Immature natural killer cell (primary cell): ENCODE measurements around the gene CDC14B. TPM values are rescaled to one million over a fixed set of nuclear protein-coding genes. Genes with fewer than 3 reads are reported as not detected.

Experiments
- DNase-seq, 3 donors: peaks; one replicate each; pipeline ENCODE4 v3.0.0; 2022; ENCODE audit warnings: mixed read lengths in 1 of 3
- H3K27ac Mint-ChIP-seq, 6 donors: one replicate each; pipeline ENCODE4 v1.8.0; 2020; ENCODE audit warnings: mixed read lengths in 6 of 6, mild to moderate bottlenecking in 5 of 6, inconsistent platforms in 4 of 6, moderate library complexity in 3 of 6
- H3K27me3 Mint-ChIP-seq, 3 donors: one replicate each; pipeline ENCODE4 v1.8.0; 2020 to 2021; ENCODE audit warnings: low read depth in 3 of 3, mild to moderate bottlenecking in 3 of 3, mixed read lengths in 3 of 3, moderate library complexity in 3 of 3, inconsistent platforms in 1 of 3
- H3K36me3 Mint-ChIP-seq, 3 donors: one replicate each; pipeline ENCODE4 v1.8.0; 2020; ENCODE audit warnings: mixed read lengths in 3 of 3, inconsistent platforms in 2 of 3, mild to moderate bottlenecking in 2 of 3
- H3K4me1 Mint-ChIP-seq, 2 donors: one replicate each; pipeline ENCODE4 v1.8.0; 2020; ENCODE audit warnings: inconsistent platforms in 2 of 2, mild to moderate bottlenecking in 2 of 2, mixed read lengths in 2 of 2, moderate library complexity in 1 of 2
- H3K4me3 Mint-ChIP-seq, 5 donors: one replicate each; pipeline ENCODE4 v1.8.0; 2020; ENCODE audit warnings: mild to moderate bottlenecking in 5 of 5, mixed read lengths in 5 of 5, inconsistent platforms in 3 of 5, moderate library complexity in 3 of 5
- H3K9me3 Mint-ChIP-seq, 6 donors: one replicate each; pipeline ENCODE4 v1.8.0; 2020; ENCODE audit warnings: mild to moderate bottlenecking in 6 of 6, mixed read lengths in 6 of 6, inconsistent platforms in 4 of 6, moderate library complexity in 3 of 6
- polyA plus RNA-seq, 3 donors: library from polyadenylated mRNA; unstranded; fragments of 300-500 nt; fragmentation: Illumina TruSeq; gene quantifications; one replicate each; pipeline ENCODE4 v1.2.3, GENCODE V29; 2021

Gene CDC14B
- polyA plus RNA-seq, 3 donors from 2014 or later: 2.7 to 4.3 (median 4.1) TPM

DNA sequence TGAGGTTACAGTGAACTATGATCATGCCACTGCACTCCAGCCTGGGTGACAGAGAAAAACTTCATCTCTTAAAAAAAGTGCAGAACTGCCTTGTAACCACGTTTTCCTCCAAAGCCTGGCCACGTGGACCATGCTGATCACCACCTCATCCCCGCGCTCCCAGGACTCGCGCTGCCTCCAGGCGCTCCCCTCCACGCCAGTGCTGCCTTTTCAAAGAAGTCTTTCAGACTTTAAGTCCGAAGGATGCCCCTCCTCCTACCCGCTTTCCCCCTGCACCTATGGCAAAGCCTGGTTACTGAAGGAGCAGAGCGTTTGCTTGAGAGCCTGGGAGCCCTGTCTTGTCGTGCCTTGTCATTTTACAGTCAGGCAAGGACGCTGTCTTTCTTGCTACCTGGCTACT, 125.9 kb downstream of the CDC14B start:
- Mint-ChIP-seq H3K27ac (no peak overlapping the region), H3K36me3 (peaks cover 0 to 25% (median 6%) of the 10 kb centered on the region in 3 donors), H3K9me3 (no peaks in the 10 kb centered on the region), H3K27me3 (peaks cover 0 to 2% (median 0%) of the 10 kb centered on the region in 3 donors), H3K4me1 (no peaks in the 10 kb centered on the region), H3K4me3 (no peak overlapping the region)
- no peak for DNase-seq

DNA sequence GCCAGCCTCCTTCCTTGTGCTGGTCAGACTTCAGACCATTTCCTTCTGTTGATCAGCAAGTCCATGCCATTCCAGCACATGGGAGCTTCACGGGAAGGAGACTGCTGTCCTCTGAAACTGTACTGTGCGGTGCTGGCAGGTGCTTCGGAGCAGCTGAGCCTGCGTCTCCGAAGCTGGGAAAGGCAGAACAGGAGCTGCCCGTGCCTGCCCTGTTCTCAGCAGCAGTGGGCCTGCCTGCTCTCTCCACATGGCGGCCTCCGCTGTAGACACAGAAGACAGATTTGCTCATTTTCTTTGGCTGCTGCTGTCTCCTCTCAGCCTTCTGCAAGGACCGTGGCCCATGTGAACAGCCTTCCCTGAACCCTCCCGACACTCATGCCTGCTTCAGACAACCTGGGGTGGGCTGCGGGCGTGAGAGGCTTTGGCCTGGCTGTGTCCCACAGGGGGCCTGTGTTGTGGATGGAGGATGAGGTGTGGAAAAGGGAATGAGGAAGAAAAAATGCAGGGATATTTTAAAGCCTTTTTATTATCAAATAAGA, 126.6 kb downstream of the CDC14B start:
- H3K36me3 Mint-ChIP-seq: peaks cover 7 to 32% (median 9%) of the 10 kb centered on the region in 3 donors
- no peaks in the 10 kb centered on the region for H3K9me3 Mint-ChIP-seq
- H3K4me3 Mint-ChIP-seq: no peak overlapping the region
- H3K27me3 Mint-ChIP-seq: peaks cover 0 to 2% (median 0%) of the 10 kb centered on the region in 3 donors
- no peaks in the 10 kb centered on the region for H3K4me1 Mint-ChIP-seq
- DNase-seq: no peak
- no peak overlapping the region for H3K27ac Mint-ChIP-seq

DNA sequence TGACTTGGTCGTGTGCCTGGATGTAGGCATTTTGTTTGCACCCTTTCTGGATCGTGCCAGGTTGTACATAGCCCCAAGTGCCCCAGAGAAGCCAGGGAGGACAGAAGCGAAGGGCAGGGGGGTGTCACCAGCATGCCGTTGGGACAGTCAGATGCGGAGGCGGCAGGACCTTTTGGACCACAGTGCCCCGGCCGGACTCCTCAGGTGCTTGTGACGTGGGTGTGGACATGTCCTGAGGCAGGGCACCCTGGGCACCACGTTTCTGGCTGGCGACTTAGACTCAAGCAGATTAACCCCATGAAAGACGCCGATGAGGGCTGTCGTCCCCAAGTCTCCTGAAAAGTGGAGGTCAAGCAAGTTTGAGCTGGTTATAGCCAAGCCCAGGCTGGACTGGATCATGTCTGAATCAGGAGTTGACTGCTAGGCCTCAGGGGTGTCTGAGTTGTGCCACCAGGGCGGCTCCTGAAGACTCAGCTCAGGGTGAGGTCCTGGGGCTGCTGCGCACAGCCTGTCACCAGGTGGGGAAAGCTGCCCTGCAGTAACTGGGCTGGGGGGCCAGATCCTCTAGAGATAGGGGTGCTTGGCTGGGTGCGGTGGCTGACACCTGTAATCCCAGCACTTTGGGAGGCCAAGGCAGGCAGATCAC, 127.6 kb downstream of the CDC14B start:
- H3K4me3 Mint-ChIP-seq: no peak overlapping the region
- no peaks in the 10 kb centered on the region for H3K9me3 Mint-ChIP-seq
- no peak for DNase-seq
- H3K27me3 Mint-ChIP-seq: no peaks in the 10 kb centered on the region
- no peak overlapping the region for H3K27ac Mint-ChIP-seq
- H3K4me1 Mint-ChIP-seq: no peaks in the 10 kb centered on the region
- H3K36me3 Mint-ChIP-seq: peaks cover 9 to 36% (median 9%) of the 10 kb centered on the region in 3 donors

DNA sequence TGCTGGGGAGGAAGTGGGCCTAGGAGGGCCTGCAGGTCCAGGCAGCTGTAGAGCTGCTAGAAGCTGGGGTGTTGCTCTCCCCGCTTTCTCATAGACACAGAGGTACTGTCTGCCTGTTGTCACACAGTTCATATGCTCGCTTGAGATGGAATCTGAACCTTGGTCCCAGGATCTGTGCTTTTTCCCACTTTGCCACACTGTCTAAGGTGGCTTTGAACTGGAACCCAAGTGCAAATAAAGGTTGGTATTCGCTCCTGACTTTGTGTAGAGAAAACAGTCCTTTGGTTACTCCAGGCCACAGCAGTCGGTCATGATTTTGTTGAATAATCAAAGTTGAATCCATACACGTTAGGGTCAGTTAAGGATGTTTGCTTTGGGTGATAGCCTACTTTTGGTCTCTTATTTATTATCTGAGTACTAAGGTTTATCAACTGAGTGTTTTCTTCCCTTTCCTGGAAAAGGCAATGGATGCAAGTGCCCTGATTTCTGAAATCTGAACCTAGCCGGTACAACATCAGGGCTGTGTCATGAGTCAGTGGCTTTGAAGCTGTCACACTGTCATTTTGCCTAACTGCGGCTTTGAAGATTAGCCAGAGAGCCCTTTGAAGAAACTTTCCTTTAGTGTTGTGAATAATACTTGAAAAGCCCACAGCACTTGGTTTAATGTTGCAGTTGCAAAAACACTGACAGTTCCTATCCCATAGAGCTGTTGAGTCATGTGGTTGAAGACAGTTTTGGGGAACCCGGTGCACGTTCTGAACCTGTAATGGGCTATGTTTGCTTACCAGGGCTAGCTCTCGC, 128.4 kb downstream of the CDC14B start:
- H3K36me3 Mint-ChIP-seq: peaks cover 9 to 36% (median 9%) of the 10 kb centered on the region in 3 donors
- H3K9me3 Mint-ChIP-seq: no peaks in the 10 kb centered on the region
- DNase-seq: no peak
- no peaks in the 10 kb centered on the region for H3K4me1 Mint-ChIP-seq
- H3K27me3 Mint-ChIP-seq: no peaks in the 10 kb centered on the region
- H3K4me3 Mint-ChIP-seq: no peak overlapping the region
- H3K27ac Mint-ChIP-seq: no peak overlapping the region

DNA sequence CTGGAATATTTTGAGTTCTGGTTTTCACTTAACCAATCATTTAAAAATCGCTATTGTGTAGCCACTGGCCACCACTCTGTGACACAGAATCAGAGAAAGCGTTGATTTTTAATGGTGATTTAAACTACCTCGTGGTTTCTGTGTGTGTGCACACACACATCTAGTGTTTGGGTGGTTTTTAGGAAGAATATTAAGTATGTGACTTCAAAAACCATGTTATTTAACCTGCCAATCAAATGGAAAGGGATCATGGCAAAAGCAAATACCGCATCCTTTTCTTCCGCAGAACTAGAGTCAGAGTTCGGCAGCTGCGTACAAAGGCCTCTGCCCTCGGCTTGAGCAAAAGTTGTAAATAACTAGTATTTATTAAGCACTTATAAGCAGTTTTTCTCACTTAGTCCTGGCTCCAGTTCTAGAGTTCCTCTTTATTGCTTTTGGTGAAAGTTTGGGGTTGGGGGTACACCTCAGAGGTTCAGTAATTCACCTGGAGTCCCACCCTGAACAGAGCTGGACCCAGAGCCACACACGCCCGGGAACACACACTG, 129.0 kb downstream of the CDC14B start:
- H3K27me3 Mint-ChIP-seq: no peaks in the 10 kb centered on the region
- no peak overlapping the region for H3K27ac Mint-ChIP-seq
- no peaks in the 10 kb centered on the region for H3K9me3 Mint-ChIP-seq
- H3K36me3 Mint-ChIP-seq: peaks cover 11 to 38% (median 12%) of the 10 kb centered on the region in 3 donors
- no peaks in the 10 kb centered on the region for H3K4me1 Mint-ChIP-seq
- no peak overlapping the region for H3K4me3 Mint-ChIP-seq
- no peak for DNase-seq

DNA sequence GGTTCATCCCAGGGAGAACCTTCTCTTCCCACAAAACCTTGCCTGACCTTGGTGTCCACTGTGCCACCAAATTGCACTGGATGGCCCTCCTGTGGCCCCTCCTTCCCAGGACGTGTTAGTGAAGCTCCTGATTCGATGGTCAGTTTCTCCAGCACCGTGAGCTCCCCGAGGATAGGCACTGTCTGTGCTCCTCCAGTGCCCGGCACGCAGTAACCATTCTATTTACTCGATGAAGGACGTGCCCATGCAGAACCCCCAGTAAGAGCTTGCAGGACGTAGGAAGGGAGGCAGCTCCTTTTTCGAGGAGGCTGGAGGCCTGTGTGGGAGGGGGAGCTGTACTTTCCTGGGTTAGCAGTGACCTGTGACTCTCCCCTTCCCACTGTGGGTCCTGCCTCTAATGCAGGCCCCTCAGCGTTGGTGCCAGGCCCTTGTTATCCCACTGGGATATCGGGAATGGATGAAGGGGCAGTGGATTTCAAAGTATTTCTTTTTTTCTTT, 130.1 kb downstream of the CDC14B start:
- Mint-ChIP-seq H3K27ac (no peak overlapping the region), H3K27me3 (no peaks in the 10 kb centered on the region), H3K4me3 (no peak overlapping the region), H3K4me1 (no peaks in the 10 kb centered on the region), H3K9me3 (no peaks in the 10 kb centered on the region), H3K36me3 (peaks cover 19 to 47% (median 20%) of the 10 kb centered on the region in 3 donors)
- no peak for DNase-seq

DNA sequence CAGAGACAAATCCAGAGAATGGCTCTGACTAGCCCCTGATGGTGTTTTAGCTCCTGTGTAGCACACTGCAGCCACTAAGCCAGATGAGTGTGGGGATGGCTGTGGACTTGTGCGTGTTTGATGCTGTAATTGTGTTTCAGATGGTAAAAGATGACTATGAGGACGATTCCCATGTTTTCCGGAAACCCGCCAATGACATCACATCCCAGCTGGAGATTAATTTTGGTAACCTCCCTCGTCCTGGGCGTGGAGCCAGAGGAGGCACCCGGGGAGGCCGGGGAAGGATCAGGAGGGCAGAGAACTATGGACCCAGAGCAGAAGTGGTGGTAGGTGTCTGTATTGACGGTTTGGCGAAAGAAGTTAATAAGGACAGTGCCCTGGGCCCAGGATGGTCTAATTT, 131.7 kb downstream of the CDC14B start:
- Mint-ChIP-seq H3K36me3 (peaks cover 29 to 55% (median 33%) of the 10 kb centered on the region in 3 donors), H3K4me1 (no peaks in the 10 kb centered on the region), H3K27me3 (peaks cover 0 to 1% (median 0%) of the 10 kb centered on the region in 3 donors), H3K27ac (no peak overlapping the region), H3K9me3 (no peaks in the 10 kb centered on the region), H3K4me3 (no peak overlapping the region)
- DNase-seq: no peak

DNA sequence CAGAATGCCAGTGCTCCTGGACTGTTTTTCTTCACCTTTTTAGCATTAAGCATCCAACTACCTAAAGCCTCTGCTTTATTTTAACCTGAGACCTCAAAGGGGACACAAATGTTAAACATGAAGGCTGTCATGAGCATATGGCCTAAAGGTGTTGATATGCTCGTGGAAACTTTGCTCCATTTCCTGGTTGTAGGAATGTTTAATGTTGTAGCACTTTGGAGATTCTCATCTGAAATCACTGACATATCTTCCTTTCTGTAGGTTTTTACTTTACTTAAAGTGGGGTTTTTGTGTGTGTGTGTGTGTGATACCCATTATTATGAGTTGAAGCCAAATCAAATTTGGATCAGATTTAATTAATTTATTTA, 132.6 kb downstream of the CDC14B start:
- DNase-seq: no peak
- Mint-ChIP-seq H3K4me3 (no peak overlapping the region), H3K27me3 (peaks cover 0 to 1% (median 0%) of the 10 kb centered on the region in 3 donors), H3K4me1 (no peaks in the 10 kb centered on the region), H3K36me3 (peaks cover 29 to 64% (median 42%) of the 10 kb centered on the region in 3 donors), H3K27ac (no peak overlapping the region), H3K9me3 (no peaks in the 10 kb centered on the region)

DNA sequence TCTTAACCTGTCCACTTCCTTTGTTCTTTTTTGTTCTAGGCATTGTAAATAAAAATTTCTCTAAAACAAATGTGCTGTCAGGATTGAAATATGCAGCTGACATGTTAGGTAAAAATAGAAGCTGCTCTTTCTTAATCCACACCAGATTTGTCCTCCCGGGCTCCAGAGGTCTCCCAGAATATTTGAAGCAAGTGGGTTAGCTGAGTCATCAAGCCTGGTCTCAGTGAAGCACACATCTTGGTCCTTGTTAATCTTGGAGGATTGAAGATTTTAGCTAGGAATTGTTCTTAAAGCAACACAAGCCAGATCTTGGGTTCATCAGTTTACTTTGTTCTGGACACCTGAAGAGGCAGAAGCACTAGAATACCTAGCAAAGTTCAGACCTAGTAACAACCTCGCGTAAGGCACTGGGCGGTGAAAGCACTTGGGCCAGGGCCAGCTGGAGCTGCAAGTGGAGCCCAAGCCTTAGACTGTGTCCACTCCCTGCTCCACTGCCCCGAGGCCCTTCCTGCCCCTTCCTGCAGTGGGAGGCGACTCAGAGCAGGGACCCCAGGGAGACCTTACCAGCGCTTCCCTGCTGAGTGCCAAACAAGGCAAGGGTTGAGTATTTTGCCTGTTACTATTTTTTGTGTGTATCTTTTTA, 133.1 kb downstream of the CDC14B start:
- no peaks in the 10 kb centered on the region for H3K4me1 Mint-ChIP-seq
- DNase-seq: no peak
- H3K36me3 Mint-ChIP-seq: peaks cover 29 to 61% (median 43%) of the 10 kb centered on the region in 3 donors
- H3K4me3 Mint-ChIP-seq: no peak overlapping the region
- H3K27ac Mint-ChIP-seq: no peak overlapping the region
- H3K9me3 Mint-ChIP-seq: no peaks in the 10 kb centered on the region
- H3K27me3 Mint-ChIP-seq: peaks cover 0 to 1% (median 0%) of the 10 kb centered on the region in 3 donors

DNA sequence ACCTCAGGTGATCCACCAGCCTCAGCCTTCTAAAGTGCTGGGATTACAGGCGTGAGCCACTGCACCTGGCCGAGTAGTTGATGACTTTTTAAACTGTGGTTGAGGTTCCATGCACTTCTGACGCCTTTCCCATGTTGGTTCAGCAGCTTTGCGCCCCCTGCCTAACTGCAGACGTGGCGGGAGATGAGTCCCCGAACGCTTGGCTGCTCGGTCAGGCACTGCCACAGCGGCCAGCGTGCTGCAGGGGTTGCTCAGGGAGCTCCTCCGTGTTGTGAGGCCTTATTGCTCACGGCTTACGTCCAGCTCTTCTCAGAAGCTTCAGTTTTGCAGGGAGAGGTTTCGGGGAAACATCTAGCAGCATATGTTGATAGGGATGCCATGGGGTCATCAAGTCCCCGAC, 134.4 kb downstream of the CDC14B start:
- no peaks in the 10 kb centered on the region for H3K9me3 Mint-ChIP-seq
- DNase-seq: no peak
- H3K36me3 Mint-ChIP-seq: peaks cover 29 to 50% (median 43%) of the 10 kb centered on the region in 3 donors
- no peak overlapping the region for H3K27ac Mint-ChIP-seq
- H3K4me3 Mint-ChIP-seq: no peak overlapping the region
- no peaks in the 10 kb centered on the region for H3K4me1 Mint-ChIP-seq
- H3K27me3 Mint-ChIP-seq: peaks cover 0 to 1% (median 0%) of the 10 kb centered on the region in 3 donors

DNA sequence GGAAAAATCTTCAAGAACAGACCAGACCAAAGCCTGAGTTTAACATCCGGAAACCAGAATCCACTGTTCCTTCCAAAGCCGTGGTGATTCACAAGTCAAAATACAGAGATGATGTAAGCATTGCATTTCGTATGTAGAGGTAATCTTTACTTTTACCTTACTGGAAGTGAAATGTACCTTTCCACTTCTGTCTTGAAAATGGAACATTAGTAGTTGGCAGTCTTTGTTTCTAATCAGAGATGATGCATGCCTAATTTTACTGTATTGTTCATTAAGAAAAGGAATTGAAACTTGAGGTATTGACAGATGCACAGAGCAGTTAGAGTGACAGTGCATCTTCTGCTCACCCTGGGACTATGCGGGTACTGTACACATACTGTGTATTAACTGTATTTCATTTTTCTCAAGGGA, 135.1 kb downstream of the CDC14B start:
- DNase-seq: no peak
- H3K4me3 Mint-ChIP-seq: no peak overlapping the region
- H3K9me3 Mint-ChIP-seq: no peaks in the 10 kb centered on the region
- H3K4me1 Mint-ChIP-seq: no peaks in the 10 kb centered on the region
- H3K27me3 Mint-ChIP-seq: peaks cover 0 to 1% (median 0%) of the 10 kb centered on the region in 3 donors
- H3K36me3 Mint-ChIP-seq: peaks cover 29 to 46% (median 45%) of the 10 kb centered on the region in 3 donors
- H3K27ac Mint-ChIP-seq: no peak overlapping the region

DNA sequence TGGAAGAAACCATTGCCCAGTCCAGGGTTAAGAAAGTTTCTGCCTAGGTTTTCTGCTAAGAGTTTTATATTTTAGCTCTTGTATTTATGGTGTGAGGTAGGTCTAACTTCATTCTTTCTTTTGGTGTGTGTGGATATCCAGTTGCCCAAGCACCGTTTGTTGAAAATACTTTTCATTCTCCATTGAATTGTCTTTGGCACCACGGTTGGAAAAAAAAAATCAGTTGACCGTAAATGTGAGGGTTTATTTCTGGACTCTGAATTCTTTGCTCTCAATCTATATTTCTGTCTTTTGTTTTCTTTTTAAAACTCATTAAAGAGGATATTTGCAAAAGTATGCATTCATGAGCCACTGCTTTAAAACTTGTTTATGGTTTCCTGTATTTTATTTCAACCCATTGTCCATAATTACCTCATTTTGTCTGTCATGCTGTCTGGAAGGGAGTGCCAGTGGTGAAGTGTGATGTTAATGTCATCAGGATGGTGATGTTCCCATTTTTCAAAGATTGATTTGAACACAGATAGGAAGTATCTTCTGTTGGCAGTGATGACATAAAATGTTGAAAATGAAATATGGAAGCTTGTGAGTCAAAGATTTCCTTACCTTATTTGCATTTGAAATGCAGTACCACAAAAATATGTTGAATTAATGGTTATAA, 135.8 kb downstream of the CDC14B start:
- H3K4me1 Mint-ChIP-seq: no peaks in the 10 kb centered on the region
- H3K27me3 Mint-ChIP-seq: peaks cover 0 to 1% (median 0%) of the 10 kb centered on the region in 3 donors
- H3K36me3 Mint-ChIP-seq: peaks cover 25 to 46% (median 40%) of the 10 kb centered on the region in 3 donors
- no peak overlapping the region for H3K4me3 Mint-ChIP-seq
- no peak overlapping the region for H3K27ac Mint-ChIP-seq
- no peaks in the 10 kb centered on the region for H3K9me3 Mint-ChIP-seq
- DNase-seq: no peak

DNA sequence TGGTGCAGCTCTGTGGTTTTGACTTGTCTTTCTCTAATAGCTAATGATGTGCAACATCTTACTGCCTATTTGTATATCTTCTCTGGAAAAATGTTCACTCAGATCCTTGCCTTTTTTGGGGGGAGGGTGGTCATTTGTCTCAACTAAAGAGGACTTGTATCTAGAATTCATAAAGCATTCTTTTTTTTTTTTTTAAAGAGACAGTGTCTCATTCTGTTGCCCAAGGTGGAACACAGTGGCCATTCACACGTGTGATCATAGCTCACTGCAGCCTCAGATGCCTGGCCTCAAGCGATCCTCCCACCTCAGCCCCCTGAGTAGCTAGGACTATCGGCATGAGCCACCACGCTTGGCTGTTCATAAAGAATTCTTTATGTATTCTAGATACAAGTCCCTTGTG, 136.4 kb downstream of the CDC14B start:
- Mint-ChIP-seq H3K27ac (no peak overlapping the region), H3K27me3 (peaks cover 0 to 1% (median 0%) of the 10 kb centered on the region in 3 donors), H3K36me3 (peaks cover 21 to 41% (median 33%) of the 10 kb centered on the region in 3 donors), H3K4me1 (no peaks in the 10 kb centered on the region), H3K4me3 (no peak overlapping the region), H3K9me3 (no peaks in the 10 kb centered on the region)
- no peak for DNase-seq
